D721Med (cell line): ENCODE measurements around the gene RNU5B-1.

ENCODE experiments used
- DNase-seq: peaks from one replicate; pipeline ENCODE4 v3.0.0; 2011; ENCODE audit warnings: low spot score; ENCODE audit not compliant: insufficient read length
- FAIRE-seq: peaks from 2 replicates; lab custom pipeline; 2011; peaks lifted over from hg19 to GRCh38; lab: Jason Lieb, UNC
- CTCF ChIP-seq: IDR thresholded peaks from 2 replicates; pipeline ENCODE4 v1.5.1; 2012; ENCODE audit warnings: mild to moderate bottlenecking, control low read depth; ENCODE audit not compliant: insufficient read depth; ENCODE audit errors: missing control alignments

The RNU5B-1 gene

GRCh38 chr15:65337436-65338070 is 33.1 kb downstream of the RNU5B-1 start:
- FAIRE-seq (peak; percentile 6), DNase-seq (peak; percentile 70)
- no peak for TF ChIP-seq CTCF

- FAIRE-seq (no peak), DNase-seq (no peak)
- TF ChIP-seq CTCF, result no peak
Observed at GRCh38 chr15:65338366-65338765, 33.9 kb downstream of the RNU5B-1 start.

- no peak for TF ChIP-seq CTCF
- no peak for FAIRE-seq
- DNase-seq, result no peak
Observed at GRCh38 chr15:65338823-65339222, 34.3 kb downstream of the RNU5B-1 start.

- TF ChIP-seq CTCF, result no peak
- no peak for FAIRE-seq
Observed at GRCh38 chr15:65339416-65339815, 34.9 kb downstream of the RNU5B-1 start.

GRCh38 chr15:65339920-65340319 is 35.4 kb downstream of the RNU5B-1 start:
- DNase-seq (no peak), FAIRE-seq (no peak)
- no peak for TF ChIP-seq CTCF

More at GRCh38 chr15:65339416-65339815, 34.9 kb downstream of the RNU5B-1 start:
- no peak for DNase-seq

GRCh38 chr15:65342493-65342892 is 38.0 kb downstream of the RNU5B-1 start:
- DNase-seq (no peak), FAIRE-seq (no peak)
- TF ChIP-seq CTCF, result no peak

- FAIRE-seq (no peak), DNase-seq (no peak)
- TF ChIP-seq CTCF, result no peak
Observed at GRCh38 chr15:65343374-65343981, 39.0 kb downstream of the RNU5B-1 start.
